Stimulated activated naive CD8-positive, alpha-beta T cell treated with anti-CD3 and anti-CD28 coated beads, Interleukin-15, Interleukin-2, amounts not matched to agents 100 U/mL and 50 U/mL, for 24 hours (primary cell): ENCODE results near the gene NCAPD2.

Source experiments
- ATAC-seq: fragments of 150-1000 bp; cut with Tn5 transposase; one replicate; pipeline ENCODE4 v1.10.0; 2021
- DNase-seq: peaks from one replicate; pipeline ENCODE4 v3.0.0; 2021

The NCAPD2 gene

GRCh38 chr12:6569786-6570185 is 75.9 kb downstream of the NCAPD2 start:
- DNase-seq (no peak), ATAC-seq (no peak)

GRCh38 chr12:6570264-6570887 is 76.5 kb downstream of the NCAPD2 start:
- ATAC-seq, result no peak
- peak; percentile 71 for DNase-seq

GRCh38 chr12:6573001-6573400 is 79.1 kb downstream of the NCAPD2 start:
- DNase-seq (no peak), ATAC-seq (no peak)

- DNase-seq (no peak), ATAC-seq (peak; percentile 17)
Measured at GRCh38 chr12:6574576-6575295, 80.8 kb downstream of the NCAPD2 start.

- ATAC-seq, result no peak
- no peak for DNase-seq
Measured at GRCh38 chr12:6575648-6576047, 81.7 kb downstream of the NCAPD2 start.
